ENCODE results near the gene GLYATL3.
"Not testable (repeated sequence)": the region's sequence is repeated elsewhere in the genome, so short reads cannot be mapped to it uniquely, and the experiment has no call there.

- not testable (repeated sequence) for TF ChIP-seq POLR2AphosphoS5, POLR2A (IDR thresholded peaks at IDR 0.05; ENCODE audit: low read depth, low read length)
These were observed 17.9 kb upstream of the GLYATL3 start for GRCh38 chr6:49481846-49482245.

All from GM12891 (cell line).